ENCODE data around the gene APOBR. TPM values are rescaled to one million over a fixed set of nuclear protein-coding genes. Genes with fewer than 3 reads are reported as not detected.

Gene APOBR
- polyA plus RNA-seq, 3 donors, result 0.57 to 0.67 (median 0.67) TPM

DNA sequence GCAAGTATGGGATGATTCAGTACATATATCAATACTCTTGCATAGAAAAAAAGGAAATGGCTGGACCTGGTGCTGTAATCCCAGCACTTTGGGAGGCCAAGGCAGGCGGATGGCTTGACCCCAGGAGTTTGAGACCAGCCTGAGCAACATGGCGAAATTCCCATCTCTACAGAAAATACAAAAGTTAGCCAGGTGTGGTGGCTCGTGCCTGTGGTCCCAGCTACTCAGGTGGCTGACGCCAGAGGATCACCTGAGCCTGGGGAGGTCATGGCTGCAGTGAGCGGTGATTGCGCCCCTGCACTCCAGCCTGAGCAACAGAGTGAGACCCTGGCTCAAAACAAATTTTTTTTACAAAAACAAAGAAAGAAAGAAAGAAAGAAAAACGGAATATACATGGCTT, 52.2 kb downstream of the APOBR start:
- no peak for DNase-seq (ENCODE audit: low read depth in 3 of 3, low spot score in 2 of 3)

DNA sequence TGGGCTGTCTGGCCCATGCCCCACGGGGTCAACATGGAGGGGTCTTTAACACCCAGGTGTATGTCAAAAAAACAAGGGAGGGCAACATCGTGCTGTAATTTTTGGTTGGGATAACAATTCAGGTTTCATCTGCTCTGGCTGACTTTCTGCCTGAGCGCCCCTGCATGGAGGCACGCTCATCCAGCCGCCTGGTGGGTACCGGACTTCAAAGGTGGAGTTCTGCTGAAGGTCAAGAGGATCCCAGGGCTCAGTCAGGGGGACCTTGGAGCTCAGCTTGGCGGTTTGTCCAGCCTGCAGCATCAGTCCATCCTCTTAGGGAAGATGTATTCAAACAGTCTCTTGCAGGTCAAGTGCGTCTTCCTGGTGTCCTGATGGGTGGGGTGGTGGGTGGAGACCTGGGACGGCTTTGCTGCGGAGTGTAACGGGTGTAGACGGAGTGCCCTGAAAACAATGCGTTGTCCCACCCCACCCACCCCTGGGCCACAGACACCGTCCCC, 53.9 kb downstream of the APOBR start:
- no peak for DNase-seq (ENCODE audit: low read depth in 3 of 3, low spot score in 2 of 3)

Other genes starting within 250 kb of the APOBR start
- 10 to 100 TPM; 14.1 to 15.4 (median 14.2) TPM for gene SBK1, start 202.1 kb upstream of the APOBR start, polyA plus RNA-seq (ENCODE audit: insufficient read length in 3 of 3)
- under 1 TPM; 0.44 to 0.99 (median 0.96) TPM for gene NPIPB6, start 131.1 kb upstream of the APOBR start, polyA plus RNA-seq (ENCODE audit: insufficient read length in 3 of 3)
- gene EIF3CL, start 90.8 kb upstream of the APOBR start, polyA plus RNA-seq (ENCODE audit: insufficient read length in 3 of 3), result 100 to 1,000 TPM in 2 of 3 donors, 10 to 100 TPM in 1; 93.1 to 110 (median 104) TPM
- gene NPIPB7, start 22.3 kb upstream of the APOBR start, polyA plus RNA-seq (ENCODE audit: insufficient read length in 3 of 3), result under 1 TPM in 2 of 3 donors, not detected in 1; 0.10 to 0.28 TPM
- 10 to 100 TPM; 24.1 to 31.4 (median 28.2) TPM for gene CLN3, start 2.6 kb upstream of the APOBR start, polyA plus RNA-seq (ENCODE audit: insufficient read length in 3 of 3)
- not detected for gene IL27, start 12.2 kb downstream of the APOBR start, polyA plus RNA-seq (ENCODE audit: insufficient read length in 3 of 3)
- gene NUPR1, start 44.3 kb downstream of the APOBR start, polyA plus RNA-seq (ENCODE audit: insufficient read length in 3 of 3), result 1 to 10 TPM; 7.9 to 8.3 (median 8.1) TPM
- 10 to 100 TPM; 18.4 to 21.1 (median 20.2) TPM for gene SGF29, start 59.3 kb downstream of the APOBR start, polyA plus RNA-seq (ENCODE audit: insufficient read length in 3 of 3)
- gene SULT1A2, start 102.4 kb downstream of the APOBR start, polyA plus RNA-seq (ENCODE audit: insufficient read length in 3 of 3), result 1 to 10 TPM; 1.1 to 2.6 (median 1.6) TPM
- gene SULT1A1, start 115.4 kb downstream of the APOBR start, polyA plus RNA-seq (ENCODE audit: insufficient read length in 3 of 3), result 10 to 100 TPM; 17.8 to 22.4 (median 20.6) TPM
- under 1 TPM in 1 of 3 donors, not detected in 2; 0.49 TPM for gene NPIPB8, start 143.4 kb downstream of the APOBR start, polyA plus RNA-seq (ENCODE audit: insufficient read length in 3 of 3)
- gene EIF3C, start 216.8 kb downstream of the APOBR start, polyA plus RNA-seq (ENCODE audit: insufficient read length in 3 of 3), result 100 to 1,000 TPM; 654 to 679 (median 669) TPM

Measured in right renal cortex interstitium (tissue), 3 donors.